GM18951 (cell line): ENCODE data around the gene RNF214.

ENCODE experiments used
- POLR2A ChIP-seq: IDR thresholded peaks from 4 replicates; pipeline ENCODE4 v1.6.1; 2011; ENCODE audit warnings: mild to moderate bottlenecking; ENCODE audit not compliant: insufficient read length, insufficient read depth; ENCODE audit errors: extremely low read depth
- in situ Hi-C: fragments of 300-500 bp; cut with MboI; formaldehyde crosslinking; loops from one replicate; pipeline ENCODE4 v1.12.0; 2022; ENCODE audit warnings: low sequenced_read_pairs, mixed read lengths, inconsistent platforms; ENCODE audit not compliant: unreplicated experiment

The RNF214 gene

GRCh38 chr11:117214404-117215110 lies 17.9 kb upstream of the RNF214 start:
- in situ Hi-C loops: no loop called here
- TF ChIP-seq POLR2A: no peak

DNA sequence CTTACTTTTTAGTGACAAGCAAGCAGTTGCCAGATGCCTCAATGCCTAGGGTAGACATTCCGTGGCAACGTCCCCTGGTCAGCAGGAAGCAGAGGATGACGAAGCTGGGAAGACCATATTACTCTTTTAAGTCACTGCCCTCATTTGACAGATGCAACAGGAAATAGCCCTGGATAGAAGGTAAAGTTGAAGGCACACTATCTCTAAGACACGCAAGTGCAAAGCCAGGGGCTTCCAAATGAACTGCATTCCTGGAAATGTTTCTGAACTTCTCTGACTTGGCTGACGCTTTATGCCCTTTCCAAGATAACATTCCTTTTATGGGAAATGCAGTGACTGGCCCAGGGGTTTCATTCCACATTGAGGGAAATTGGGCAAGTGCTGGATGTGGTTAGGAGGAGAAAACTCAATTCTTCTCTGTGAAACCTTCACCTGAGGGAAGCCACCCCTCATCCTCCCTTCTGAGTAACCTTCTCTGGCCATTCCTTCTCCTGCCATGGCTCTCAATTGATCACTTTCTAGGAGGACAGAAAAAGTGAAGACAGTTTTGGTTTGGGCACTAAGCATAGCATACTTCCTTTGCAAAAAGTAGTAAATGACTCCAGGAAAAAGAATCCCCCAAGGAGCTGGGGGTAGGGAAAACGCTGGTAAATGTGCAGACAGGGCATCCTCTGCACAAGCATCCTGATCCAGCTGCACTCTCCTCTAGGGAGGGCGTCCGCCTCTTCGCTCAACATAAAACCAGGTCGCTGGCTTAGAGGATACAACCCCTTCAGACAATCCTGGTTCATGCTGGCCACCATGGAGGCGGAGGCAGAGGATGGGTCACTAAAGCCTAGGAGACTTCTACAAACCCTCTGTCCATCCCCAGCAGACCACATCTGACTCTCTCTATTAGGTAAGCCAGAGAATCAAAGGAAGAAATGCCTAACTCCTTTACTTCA lies 15.1 kb upstream of the RNF214 start:
- no peak for TF ChIP-seq POLR2A
- in situ Hi-C loops: no loop called here

DNA sequence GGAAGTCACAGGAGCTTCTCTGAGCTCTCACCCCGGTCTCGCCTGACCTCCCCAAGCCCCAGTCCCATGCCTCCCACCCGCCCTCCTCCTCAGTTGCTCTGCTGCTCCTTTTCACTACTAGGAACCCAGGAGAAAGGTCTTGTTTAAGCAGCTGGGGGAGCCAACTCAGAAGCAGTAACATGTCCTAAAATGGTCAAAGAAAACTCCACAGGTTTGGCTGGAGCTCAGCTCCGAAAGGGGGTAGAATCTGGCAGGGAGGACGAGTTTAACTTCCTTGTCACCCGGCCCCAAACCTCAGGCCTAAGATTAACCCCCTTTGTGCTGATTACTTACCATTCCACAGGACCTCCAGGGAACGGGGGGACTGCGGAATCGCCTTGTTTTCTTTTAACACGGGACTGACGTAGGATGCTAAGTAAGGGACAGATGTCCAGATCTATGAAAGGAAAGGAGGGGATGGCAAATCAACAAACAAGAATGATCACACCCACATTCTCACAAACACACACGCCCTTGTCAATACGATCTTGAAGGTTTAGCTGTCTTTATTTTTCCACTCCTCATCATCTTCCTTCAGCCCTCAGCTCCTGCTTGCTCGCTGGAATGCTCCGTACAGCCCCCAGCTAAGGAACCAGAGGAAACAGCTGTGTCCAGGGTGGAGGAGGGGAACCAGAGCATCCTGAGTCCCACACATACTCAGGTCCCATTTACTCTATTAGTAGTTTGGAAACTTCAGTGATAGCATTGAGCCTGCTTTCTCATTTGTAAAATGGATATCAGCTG lies 14.1 kb upstream of the RNF214 start:
- in situ Hi-C loops: no loop called here
- TF ChIP-seq POLR2A: no peak

- in situ Hi-C loops: no loop called here
- TF ChIP-seq POLR2A: no peak
These were observed 13.5 kb upstream of the RNF214 start for GRCh38 chr11:117219001-117219400.

- no peak for TF ChIP-seq POLR2A
- in situ Hi-C loops: no loop called here
These were observed 13.0 kb upstream of the RNF214 start for GRCh38 chr11:117219455-117219854.

GRCh38 chr11:117219995-117220394 lies 12.5 kb upstream of the RNF214 start:
- no peak for TF ChIP-seq POLR2A
- in situ Hi-C loops: no loop called here

GRCh38 chr11:117220568-117220967 lies 11.9 kb upstream of the RNF214 start:
- in situ Hi-C loops: no loop called here

GRCh38 chr11:117220999-117221774 lies 11.3 kb upstream of the RNF214 start:
- in situ Hi-C loops: no loop called here
- no peak for TF ChIP-seq POLR2A

More at GRCh38 chr11:117220568-117220967, 11.9 kb upstream of the RNF214 start:
- no peak for TF ChIP-seq POLR2A

- no peak for TF ChIP-seq POLR2A
- in situ Hi-C loops: no loop called here
These were observed 10.5 kb upstream of the RNF214 start for GRCh38 chr11:117221775-117222517.

DNA sequence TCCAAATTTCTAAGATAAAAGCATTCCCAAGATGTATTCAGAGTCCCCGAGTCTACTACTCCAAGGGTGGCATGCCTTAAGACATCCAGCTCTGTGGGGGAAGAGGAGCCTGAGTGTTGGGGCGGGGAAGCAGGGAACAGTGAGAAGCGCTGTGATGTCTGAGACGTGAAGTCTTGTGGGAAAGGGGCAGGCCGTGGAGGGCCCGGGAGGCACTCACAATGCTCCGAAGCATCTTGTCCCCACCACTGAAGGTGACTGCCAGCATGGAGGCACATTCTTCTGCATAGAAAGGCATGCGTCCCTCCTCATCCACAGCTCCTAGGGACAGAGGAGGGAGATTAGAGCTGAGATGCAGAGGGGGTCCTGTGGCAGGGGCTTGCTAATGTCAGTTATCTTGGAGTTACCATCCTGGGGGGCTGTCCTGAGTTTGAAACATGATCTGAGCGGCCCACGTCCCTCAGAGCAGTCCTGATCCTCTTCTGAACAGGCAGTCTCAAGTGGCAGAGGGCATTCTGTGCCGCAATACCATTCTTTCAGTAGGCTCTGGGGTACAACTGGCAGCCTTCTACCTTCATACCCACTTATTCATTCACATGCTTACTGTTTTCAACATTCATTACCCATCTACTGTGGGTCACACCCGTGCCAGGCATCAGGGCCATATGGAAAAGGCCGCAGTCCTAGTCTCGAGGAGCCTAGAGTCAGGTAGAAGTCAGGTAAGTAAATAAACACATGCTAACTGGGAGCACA lies 9.3 kb upstream of the RNF214 start:
- in situ Hi-C loops: no loop called here
- TF ChIP-seq POLR2A: no peak
